SU-DHL-6 (cell line): ENCODE results near the gene FAM81A.

Experiments
- H2AFZ ChIP-seq: fragments of 200-600 bp; sonication (generic); 2 replicates; pipeline ENCODE4 v1.6.1; 2014; ENCODE audit warnings: low read depth, mild to moderate bottlenecking, moderate library complexity, mixed read lengths, antibody characterized with exemption, low read length; ENCODE audit not compliant: severe bottlenecking
- H3F3A ChIP-seq: fragments of 200-600 bp; shearing (Covaris generic); 2 replicates; pipeline ENCODE4 v1.6.0; 2016; ENCODE audit warnings: antibody characterized with exemption, mild to moderate bottlenecking; ENCODE audit not compliant: insufficient read depth
- H3K27ac ChIP-seq: fragments of 200-600 bp; sonication (generic); 2 replicates; pipeline ENCODE4 v1.5.1; 2016; ENCODE audit warnings: low read depth, mild to moderate bottlenecking, low read length, moderate library complexity, mixed read lengths
- H3K27me3 ChIP-seq: fragments of 200-600 bp; sonication (generic), shearing (Covaris generic); 2 replicates; pipeline ENCODE4 v1.6.0; 2014; ENCODE audit warnings: mild to moderate bottlenecking, low read length
- H3K36me3 ChIP-seq: fragments of 200-600 bp; sonication (generic); 2 replicates; pipeline ENCODE4 v1.6.1; 2014; ENCODE audit warnings: mild to moderate bottlenecking, low read length, mixed read lengths
- H3K4me2 ChIP-seq: fragments of 300-600, 200-600 bp; shearing (Covaris generic), sonication (generic); 2 replicates; pipeline ENCODE4 v1.6.0; 2014; ENCODE audit warnings: low read length, low read depth, mild to moderate bottlenecking; ENCODE audit not compliant: poor library complexity, severe bottlenecking
- H3K4me3 ChIP-seq: fragments of 200-600 bp; sonication (generic); 2 replicates; pipeline ENCODE4 v1.5.1; 2014; ENCODE audit warnings: antibody characterized with exemption, low read length, mild to moderate bottlenecking, mixed read lengths; ENCODE audit not compliant: insufficient read depth, poor library complexity, severe bottlenecking
- H3K79me2 ChIP-seq: fragments of 200-600 bp; sonication (generic); 2 replicates; pipeline ENCODE4 v1.6.1; 2014; ENCODE audit warnings: mild to moderate bottlenecking, low read length, moderate library complexity; ENCODE audit not compliant: insufficient read depth
- H3K9ac ChIP-seq: fragments of 200-600 bp; sonication (generic); 2 replicates; pipeline ENCODE4 v1.7.0; 2014; ENCODE audit warnings: mild to moderate bottlenecking, low read length
- H3K9me2 ChIP-seq: fragments of 200-600 bp; sonication (generic); replicated peaks from 2 replicates; pipeline ENCODE4 v1.6.1; 2014; ENCODE audit warnings: low read length; ENCODE audit not compliant: insufficient read depth
- H3K9me3 ChIP-seq: fragments of 200-600 bp; sonication (generic); 2 replicates; pipeline ENCODE4 v1.6.1; 2014; ENCODE audit warnings: low read length, mixed read lengths; ENCODE audit not compliant: insufficient read depth
- H4K20me1 ChIP-seq: fragments of 200-600 bp; sonication (generic); 2 replicates; pipeline ENCODE4 v1.6.1; 2014; ENCODE audit warnings: low read depth, mild to moderate bottlenecking, antibody characterized with exemption, low read length, moderate library complexity, mixed read lengths
- EZH2phosphoT487 ChIP-seq: fragments of 200-600 bp; sonication (generic), shearing (Covaris generic); conservative IDR thresholded peaks from 2 replicates; pipeline ENCODE4 v1.6.1; 2018; ENCODE audit warnings: mild to moderate bottlenecking, antibody characterized with exemption, low read length, moderate library complexity, mixed read lengths
- TF ChIP-seq, protein P1 (sequence below): fragments of 200-600 bp; sonication (generic); IDR thresholded peaks from one replicate; pipeline ENCODE4 v1.5.1; 2017; ENCODE audit warnings: antibody characterized with exemption, mild to moderate bottlenecking, low read length, moderate library complexity; ENCODE audit not compliant: insufficient read depth, poor library complexity, severe bottlenecking

The FAM81A gene

GRCh38 chr15:59438625-59439290 lies 772 bp downstream of the FAM81A start:
- peak overlapping the region; percentile 36 for H2AFZ ChIP-seq
- no peaks in the 10 kb centered on the region for H3K27me3 ChIP-seq
- H3K27ac ChIP-seq: peak overlapping the region; percentile 72
- H3K9me3 ChIP-seq: no peaks in the 10 kb centered on the region
- peaks cover 19% of the 10 kb centered on the region; the same call in 1 of the 2 replicates for H3F3A ChIP-seq
- peaks cover 17% of the 10 kb centered on the region for H3K36me3 ChIP-seq
- peak overlapping the region; percentile 90 for H3K4me2 ChIP-seq
- no peaks in the 10 kb centered on the region for H3K9me2 ChIP-seq
- peak overlapping the region; percentile 61 for H3K4me3 ChIP-seq
- no peaks in the 10 kb centered on the region for H4K20me1 ChIP-seq
- TF ChIP-seq EZH2phosphoT487: no peak
- TF ChIP-seq, protein P1, sequence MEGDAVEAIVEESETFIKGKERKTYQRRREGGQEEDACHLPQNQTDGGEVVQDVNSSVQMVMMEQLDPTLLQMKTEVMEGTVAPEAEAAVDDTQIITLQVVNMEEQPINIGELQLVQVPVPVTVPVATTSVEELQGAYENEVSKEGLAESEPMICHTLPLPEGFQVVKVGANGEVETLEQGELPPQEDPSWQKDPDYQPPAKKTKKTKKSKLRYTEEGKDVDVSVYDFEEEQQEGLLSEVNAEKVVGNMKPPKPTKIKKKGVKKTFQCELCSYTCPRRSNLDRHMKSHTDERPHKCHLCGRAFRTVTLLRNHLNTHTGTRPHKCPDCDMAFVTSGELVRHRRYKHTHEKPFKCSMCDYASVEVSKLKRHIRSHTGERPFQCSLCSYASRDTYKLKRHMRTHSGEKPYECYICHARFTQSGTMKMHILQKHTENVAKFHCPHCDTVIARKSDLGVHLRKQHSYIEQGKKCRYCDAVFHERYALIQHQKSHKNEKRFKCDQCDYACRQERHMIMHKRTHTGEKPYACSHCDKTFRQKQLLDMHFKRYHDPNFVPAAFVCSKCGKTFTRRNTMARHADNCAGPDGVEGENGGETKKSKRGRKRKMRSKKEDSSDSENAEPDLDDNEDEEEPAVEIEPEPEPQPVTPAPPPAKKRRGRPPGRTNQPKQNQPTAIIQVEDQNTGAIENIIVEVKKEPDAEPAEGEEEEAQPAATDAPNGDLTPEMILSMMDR: no peak
- H3K79me2 ChIP-seq: peaks cover 55% of the 10 kb centered on the region
- H3K9ac ChIP-seq: peak overlapping the region; percentile 91

DNA sequence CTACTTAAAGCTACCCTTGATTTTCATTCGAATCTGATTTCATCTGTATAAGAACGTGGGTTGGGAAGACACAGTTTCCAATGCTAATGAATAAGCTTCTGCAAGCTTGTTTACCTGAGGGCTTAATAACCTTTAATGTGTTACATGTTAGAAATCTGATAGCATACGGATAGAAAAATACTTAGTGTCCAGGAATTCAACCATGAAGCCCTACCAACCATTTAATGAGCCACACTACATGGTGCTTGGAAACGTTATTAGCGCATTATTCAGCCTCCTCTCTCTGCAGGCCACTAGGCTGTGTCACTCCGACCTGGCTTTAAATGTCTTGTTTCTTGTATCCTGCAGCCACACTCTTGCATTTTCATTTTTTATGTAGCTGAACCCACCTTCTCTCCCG lies 1.6 kb downstream of the FAM81A start:
- peak overlapping the region; percentile 72 for H3K27ac ChIP-seq
- H3K9me2 ChIP-seq: no peaks in the 10 kb centered on the region
- H3K4me3 ChIP-seq: peak overlapping the region; percentile 61
- peaks cover 24% of the 10 kb centered on the region; the same call in 1 of the 2 replicates for H3F3A ChIP-seq
- H4K20me1 ChIP-seq: no peaks in the 10 kb centered on the region
- peaks cover 22% of the 10 kb centered on the region for H3K36me3 ChIP-seq
- peak overlapping the region; percentile 91 for H3K9ac ChIP-seq
- H3K9me3 ChIP-seq: no peaks in the 10 kb centered on the region
- no peak overlapping the region for H2AFZ ChIP-seq
- no peak for TF ChIP-seq EZH2phosphoT487
- TF ChIP-seq, protein P1: no peak
- H3K4me2 ChIP-seq: peak overlapping the region; percentile 90
- peaks cover 63% of the 10 kb centered on the region for H3K79me2 ChIP-seq
- H3K27me3 ChIP-seq: no peaks in the 10 kb centered on the region

DNA sequence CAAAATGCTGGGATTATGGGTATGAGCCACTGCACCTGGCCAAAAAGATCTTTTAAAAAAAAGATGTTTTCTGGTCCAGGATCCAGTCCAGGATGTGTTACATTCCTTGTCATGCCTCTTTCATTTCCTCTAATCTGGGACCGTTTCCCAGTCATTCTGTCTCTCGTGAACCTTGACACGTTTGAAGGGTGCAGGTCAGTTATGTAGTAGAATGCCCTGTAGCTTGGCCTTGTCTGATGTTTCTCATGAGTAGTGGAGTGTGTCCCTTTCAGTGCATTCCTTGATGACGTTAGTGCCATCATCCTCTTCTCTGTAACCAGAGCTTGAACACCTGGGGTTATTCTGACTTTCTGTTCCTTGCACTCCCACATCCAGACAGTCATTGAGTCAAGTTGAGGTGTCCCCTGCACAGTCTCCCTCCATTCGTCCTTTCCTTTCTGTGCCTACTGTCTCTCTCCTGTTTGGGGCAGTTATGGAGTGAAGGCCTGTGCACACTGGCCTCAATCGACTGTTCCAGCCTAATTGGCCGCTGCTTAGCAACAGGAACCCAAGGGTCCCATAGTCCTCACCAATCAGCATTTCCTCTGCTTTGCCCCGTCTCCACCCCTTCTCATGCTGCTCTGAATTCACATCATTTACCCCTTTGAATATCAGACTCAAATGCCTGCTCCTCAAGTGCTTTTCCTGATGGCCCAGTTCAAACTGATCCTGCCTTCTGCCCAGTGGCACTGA lies 5.5 kb downstream of the FAM81A start:
- Histone ChIP-seq H3F3A (peaks cover 12% of the 10 kb centered on the region; the same call in 1 of the 2 replicates), H3K9ac (no peak overlapping the region), H4K20me1 (no peaks in the 10 kb centered on the region), H3K27me3 (no peaks in the 10 kb centered on the region), H3K79me2 (peaks cover 99% of the 10 kb centered on the region), H3K9me2 (no peaks in the 10 kb centered on the region), H3K4me2 (peak overlapping the region; percentile 14), H3K4me3 (no peak overlapping the region), H3K36me3 (peaks cover 36% of the 10 kb centered on the region), H2AFZ (no peak overlapping the region), H3K27ac (peak overlapping the region; percentile 33), H3K9me3 (no peaks in the 10 kb centered on the region)
- no peak for TF ChIP-seq EZH2phosphoT487
- TF ChIP-seq, protein P1: no peak
